Midbrain (tissue), 1 donor: ENCODE data around the gene HNF1A.

Source experiments
- DNase-seq: peaks from one replicate; lab custom pipeline; 2025; lab: John Stamatoyannopoulos, UW

The HNF1A gene

GRCh38 chr12:121048442-121048841, 70.1 kb downstream of the HNF1A start:
- DNase-seq = no peak

GRCh38 chr12:121050725-121051124, 72.4 kb downstream of the HNF1A start:
- DNase-seq = peak; percentile 14
